Endothelial cell of umbilical vein (primary cell): ENCODE data around the gene YTHDF1. TPM values are rescaled to one million over a fixed set of nuclear protein-coding genes. Genes with fewer than 3 reads are reported as not detected.

Experiments
- BruUV-seq: library from RNA; stranded (reverse); fragments of 400-500 nt; replicated peaks from 2 replicates; lab custom pipeline; 2021; lab: Mats Ljungman, UMichigan
- CTCF ChIA-PET: fragments of 300-600, 350-600 bp; sonication (Branson Sonifier 250); formaldehyde crosslinking; loops from one replicate; lab custom pipeline; 2021; ENCODE audit warnings: antibody characterized with exemption, inconsistent platforms; lab: Charles Lee
- POLR2A ChIA-PET: fragments of 300-600, 350-600 bp; sonication (Branson Sonifier 250); formaldehyde crosslinking; loops from one replicate; lab custom pipeline; 2021; ENCODE audit warnings: antibody characterized with exemption, inconsistent platforms; lab: Charles Lee
- DNase-seq: peaks from one replicate; pipeline ENCODE4 v3.0.0-alpha.2; 2011; ENCODE audit warnings: low read depth, low spot score
- FAIRE-seq: peaks from 2 replicates; lab custom pipeline; 2011; peaks lifted over from hg19 to GRCh38; lab: Jason Lieb, UNC
- H2AFZ ChIP-seq: 2 replicates; pipeline ENCODE4 v1.6.0; 2012; ENCODE audit warnings: low read depth, low read length, control low read depth, inconsistent platforms
- H3K27ac ChIP-seq: 2 replicates; pipeline ENCODE4 v1.5.1; 2011; ENCODE audit warnings: low read depth, mild to moderate bottlenecking, control low read depth, low read length, moderate library complexity; ENCODE audit not compliant: insufficient read depth
- H3K27me3 ChIP-seq, 2 experiments: 2 replicates each; pipeline versions ENCODE4 v1.6.0 to v1.6.1; 2011; ENCODE audit warnings: low read length in 2 of 2, mixed read lengths in 1 of 2; ENCODE audit not compliant: control insufficient read depth in 2 of 2, insufficient read depth in 2 of 2
- H3K36me3 ChIP-seq, 2 experiments: 2 replicates in 1 of 2; 3 replicates in 1 of 2; pipeline ENCODE4 v1.5.1; 2011; ENCODE audit warnings: low read length in 2 of 2, mild to moderate bottlenecking in 1 of 2, moderate library complexity in 1 of 2; ENCODE audit not compliant: control insufficient read depth in 2 of 2, insufficient read depth in 2 of 2; ENCODE audit errors: extremely low read depth in 1 of 2
- H3K4me1 ChIP-seq: 3 replicates; pipeline ENCODE4 v1.5.1; 2011; ENCODE audit warnings: mild to moderate bottlenecking, low read length; ENCODE audit not compliant: control insufficient read depth, insufficient read depth; ENCODE audit errors: extremely low read depth
- H3K4me2 ChIP-seq: 2 replicates; pipeline ENCODE4 v1.6.1; 2011; ENCODE audit warnings: low read length, control low read depth, mixed read lengths; ENCODE audit not compliant: insufficient read depth
- H3K4me3 ChIP-seq, 3 experiments: fragments of 200-600 bp in 1 of 3; sonication (generic), shearing (Covaris generic) in 1 of 3; replicated peaks in 1 of 3; 2 replicates each; pipeline ENCODE4 v1.5.1; 2011 to 2016; ENCODE audit warnings: control low read depth in 3 of 3, low read length in 3 of 3, mild to moderate bottlenecking in 2 of 3, inconsistent platforms in 1 of 3, low read depth in 1 of 3, moderate library complexity in 1 of 3; ENCODE audit not compliant: insufficient read depth in 1 of 3
- H3K79me2 ChIP-seq: 2 replicates; pipeline ENCODE4 v1.6.0; 2012; ENCODE audit warnings: low read length, inconsistent platforms; ENCODE audit not compliant: control insufficient read depth, insufficient read depth
- H3K9ac ChIP-seq: replicated peaks from 2 replicates; pipeline ENCODE3; 2011; ENCODE audit warnings: low read length, control low read depth; ENCODE audit not compliant: insufficient read depth; ENCODE audit errors: extremely low read depth
- H3K9me1 ChIP-seq: replicated peaks from 3 replicates; pipeline ENCODE4 v1.6.0; 2011; ENCODE audit warnings: mild to moderate bottlenecking, low read length; ENCODE audit not compliant: control insufficient read depth, insufficient read depth; ENCODE audit errors: extremely low read depth
- H3K9me3 ChIP-seq: replicated peaks from 2 replicates; pipeline ENCODE4 v1.5.1; 2012; ENCODE audit warnings: low read length, inconsistent platforms; ENCODE audit not compliant: control insufficient read depth, insufficient read depth
- H4K20me1 ChIP-seq: replicated peaks from 2 replicates; pipeline ENCODE3; 2011; ENCODE audit warnings: mild to moderate bottlenecking, low read length; ENCODE audit not compliant: control insufficient read depth, insufficient read depth; ENCODE audit errors: extremely low read depth
- EZH2 ChIP-seq: IDR thresholded peaks from 2 replicates; pipeline ENCODE4 v1.6.1; 2012; ENCODE audit warnings: borderline replicate concordance, low read depth, mild to moderate bottlenecking, moderate library complexity, low read length, inconsistent platforms; ENCODE audit not compliant: severe bottlenecking
- FOS ChIP-seq: IDR thresholded peaks from 2 replicates; pipeline ENCODE4 v1.6.1; 2011; ENCODE audit warnings: mild to moderate bottlenecking, low read length, moderate library complexity, borderline replicate concordance; ENCODE audit not compliant: insufficient read depth
- GATA2 ChIP-seq: IDR thresholded peaks from 2 replicates; pipeline ENCODE4 v1.7.0; 2011; ENCODE audit warnings: low read depth, mild to moderate bottlenecking, moderate library complexity, mixed read lengths, low read length; ENCODE audit not compliant: insufficient read length, insufficient read depth
- JUN ChIP-seq: IDR thresholded peaks from 2 replicates; pipeline ENCODE4 v1.6.1; 2011; ENCODE audit warnings: borderline replicate concordance, low read depth; ENCODE audit not compliant: insufficient read length, insufficient read depth
- MYC ChIP-seq: IDR thresholded peaks from one replicate; pipeline ENCODE4 v1.6.1; 2011; ENCODE audit warnings: mild to moderate bottlenecking, low read depth, low read length
- POLR2A ChIP-seq: IDR thresholded peaks from 2 replicates; pipeline ENCODE4 v1.6.1; 2012; ENCODE audit warnings: low read depth, mild to moderate bottlenecking, control low read depth, low read length
- POLR2AphosphoS5 ChIP-seq: IDR thresholded peaks from 2 replicates; pipeline ENCODE4 v1.6.1; 2012; ENCODE audit warnings: low read depth, mild to moderate bottlenecking, control low read depth, low read length, moderate library complexity; ENCODE audit not compliant: insufficient read depth
- dilution Hi-C: fragments of 300-500 bp; cut with MboI; formaldehyde crosslinking; loops from one replicate; pipeline ENCODE4 v1.15.0; 2019; ENCODE audit warnings: low sequenced_read_pairs; ENCODE audit not compliant: extremely low pct_ligation_motif_present
- intact Hi-C: fragments of 100-400 bp; cut with micrococcal nuclease; formaldehyde crosslinking; loops from one replicate; pipeline ENCODE4 v1.10.0; 2022
- polyA plus RNA-seq, 4 experiments: library from polyadenylated mRNA; depleted of rRNA in 3 of 4; stranded (reverse) in 3 of 4; unstranded in 1 of 4; fragments of >200 nt; gene quantifications; 2 replicates each; pipeline versions ENCODE4 v1.2.1 to v1.2.3, GENCODE V29; 2011 to 2012; ENCODE audit warnings: missing spikeins in 1 of 4
- total RNA-seq: library from RNA; stranded (reverse); gene quantifications from 2 replicates; pipeline ENCODE4 v1.2.3, GENCODE V29; 2021
- TF ChIP-seq, protein P1 (sequence below), 2 donors: IDR thresholded peaks; 1 replicate in 1 of 2; 2 replicates in 1 of 2; pipeline ENCODE4 v1.5.1; 2011; ENCODE audit warnings: low read length in 2 of 2, mild to moderate bottlenecking in 2 of 2, moderate library complexity in 2 of 2, control low read depth in 1 of 2, inconsistent platforms in 1 of 2, low read depth in 1 of 2; ENCODE audit not compliant: insufficient read depth in 1 of 2; ENCODE audit errors: extremely low read depth in 1 of 2
- TF ChIP-seq, protein P2 (sequence below): IDR thresholded peaks from 2 replicates; pipeline ENCODE4 v1.6.1; 2011; ENCODE audit not compliant: insufficient read depth, insufficient read length

YTHDF1 gene
- total and polyA plus RNA-seq, 2 donors (not counting 3 experiments of a cell fraction or from before 2014, with no cell fraction given) = 25.2 to 44.4 TPM

DNA sequence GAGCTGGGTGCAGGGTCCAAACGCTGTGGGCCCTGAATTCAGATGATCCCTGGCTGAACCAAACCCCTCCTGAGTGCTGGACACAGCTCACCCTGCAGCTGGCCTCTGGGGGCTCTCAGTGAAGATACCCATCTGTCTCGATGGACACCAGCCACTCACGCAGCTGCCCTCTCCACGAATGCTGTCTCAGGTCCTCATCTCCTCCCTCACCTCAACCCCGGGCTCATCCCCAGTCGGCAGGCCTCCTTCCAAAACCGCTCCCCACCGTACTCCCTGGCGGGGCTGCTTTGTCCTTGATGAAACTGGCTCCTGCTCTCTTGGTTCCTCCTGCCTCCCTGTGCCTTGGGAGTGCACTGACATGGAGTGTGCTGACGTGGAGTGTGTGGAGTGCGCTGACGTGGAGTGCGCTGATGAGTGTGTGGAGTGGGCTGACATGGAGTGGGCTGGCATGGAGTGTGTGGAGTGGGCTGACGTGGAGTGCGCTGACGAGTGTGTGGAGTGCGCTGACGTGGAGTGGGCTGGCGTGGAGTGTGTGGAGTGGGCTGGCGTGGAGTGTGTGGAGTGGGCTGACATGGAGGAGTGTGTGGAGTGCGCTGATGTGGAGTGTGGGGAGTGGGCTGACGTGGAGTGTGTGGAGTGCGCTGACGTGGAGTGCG is 4.1 kb upstream of the YTHDF1 start:
- BruUV-seq = no TSS peak
- CTCF ChIA-PET = interaction anchor here (0.5 to 3.1 kb wide), 4 partner anchors 11 to 71 kb away, joined by 3 to 11 read pairs (median 6); no protein-coding TSS in a partner anchor
- dilution Hi-C loops = no loop called here

More for the DNA sequence above, 4.1 kb upstream of the YTHDF1 start:
- Histone ChIP-seq H3K27me3 (no peaks in the 10 kb centered on the region), H2AFZ (no peak overlapping the region), H3K4me1 (peaks cover 5% of the 10 kb centered on the region), H3K79me2 (peaks cover 8% of the 10 kb centered on the region), H4K20me1 (no peaks in the 10 kb centered on the region), H3K4me2 (no peak overlapping the region), H3K4me3 (no peak overlapping the region), H3K9ac (no peak overlapping the region), H3K9me1 (no peaks in the 10 kb centered on the region), H3K9me3 (no peaks in the 10 kb centered on the region), H3K36me3 (no peaks in the 10 kb centered on the region), H3K27ac (no peak overlapping the region)
- POLR2A ChIA-PET = no interaction called here
- no peak for TF ChIP-seq FOS
- TF ChIP-seq JUN = no peak
- no peak for TF ChIP-seq POLR2AphosphoS5
- no peak for TF ChIP-seq MYC
- no peak for TF ChIP-seq GATA2
- no peak for TF ChIP-seq POLR2A
- TF ChIP-seq, protein P1, sequence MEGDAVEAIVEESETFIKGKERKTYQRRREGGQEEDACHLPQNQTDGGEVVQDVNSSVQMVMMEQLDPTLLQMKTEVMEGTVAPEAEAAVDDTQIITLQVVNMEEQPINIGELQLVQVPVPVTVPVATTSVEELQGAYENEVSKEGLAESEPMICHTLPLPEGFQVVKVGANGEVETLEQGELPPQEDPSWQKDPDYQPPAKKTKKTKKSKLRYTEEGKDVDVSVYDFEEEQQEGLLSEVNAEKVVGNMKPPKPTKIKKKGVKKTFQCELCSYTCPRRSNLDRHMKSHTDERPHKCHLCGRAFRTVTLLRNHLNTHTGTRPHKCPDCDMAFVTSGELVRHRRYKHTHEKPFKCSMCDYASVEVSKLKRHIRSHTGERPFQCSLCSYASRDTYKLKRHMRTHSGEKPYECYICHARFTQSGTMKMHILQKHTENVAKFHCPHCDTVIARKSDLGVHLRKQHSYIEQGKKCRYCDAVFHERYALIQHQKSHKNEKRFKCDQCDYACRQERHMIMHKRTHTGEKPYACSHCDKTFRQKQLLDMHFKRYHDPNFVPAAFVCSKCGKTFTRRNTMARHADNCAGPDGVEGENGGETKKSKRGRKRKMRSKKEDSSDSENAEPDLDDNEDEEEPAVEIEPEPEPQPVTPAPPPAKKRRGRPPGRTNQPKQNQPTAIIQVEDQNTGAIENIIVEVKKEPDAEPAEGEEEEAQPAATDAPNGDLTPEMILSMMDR (IDR thresholded peaks at IDR 0.05; ENCODE audit: extremely low read depth in 1 of 2, insufficient read depth in 1 of 2, low read depth in 1 of 2, low read length in 2 of 2) = no peak
- TF ChIP-seq, protein P2, sequence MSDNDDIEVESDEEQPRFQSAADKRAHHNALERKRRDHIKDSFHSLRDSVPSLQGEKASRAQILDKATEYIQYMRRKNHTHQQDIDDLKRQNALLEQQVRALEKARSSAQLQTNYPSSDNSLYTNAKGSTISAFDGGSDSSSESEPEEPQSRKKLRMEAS = no peak
- no peak for TF ChIP-seq EZH2
- no peak for DNase-seq
- intact Hi-C loops = loop anchor here (5.0 kb wide), 2 partner anchors 38 to 72 kb away; partner anchors contain the start of gene COL20A1
- FAIRE-seq = no peak
